Transverse colon (tissue), 3 donors: Measurements from ENCODE around the gene CSNK1G1.

Source experiments
- CTCF ChIP-seq, 5 experiments: fragments of 200-600 bp in 3 of 5; fragments of 450-650 bp in 2 of 5; sonication (generic) in 3 of 5; IDR thresholded peaks; 1 replicate in 2 of 5; 2 replicates in 3 of 5; pipeline ENCODE4 v1.5.1; 2016 to 2017; ENCODE audit warnings: antibody characterized with exemption in 5 of 5, inconsistent platforms in 3 of 5, mild to moderate bottlenecking in 2 of 5, moderate library complexity in 1 of 5
- EP300 ChIP-seq: sonication (generic); formaldehyde crosslinking; IDR thresholded peaks from one replicate; pipeline ENCODE4 v1.6.1; 2017; ENCODE audit warnings: antibody characterized with exemption, low read depth
- POLR2A ChIP-seq: fragments of 450-650 bp; IDR thresholded peaks from one replicate; pipeline ENCODE4 v1.6.1; 2016; ENCODE audit warnings: antibody characterized with exemption, mild to moderate bottlenecking, moderate library complexity

DNA sequence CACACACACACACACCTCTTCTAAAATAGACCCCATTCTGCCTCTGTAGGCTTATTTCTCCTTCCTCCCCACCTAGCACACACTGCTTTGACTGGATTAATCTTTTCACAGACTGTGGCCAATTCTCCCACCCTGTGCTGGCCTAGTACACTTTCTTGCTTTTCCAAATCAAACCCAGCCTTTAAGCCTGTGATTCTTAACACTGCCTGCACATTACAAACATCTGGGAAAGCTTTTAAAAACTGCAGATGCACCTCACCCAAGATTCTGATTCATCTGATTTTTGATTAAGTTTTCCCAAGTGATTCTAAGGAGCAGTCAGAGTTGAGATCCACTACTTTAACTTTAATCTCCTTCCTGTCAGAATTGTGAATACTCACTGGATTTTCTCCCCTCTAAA, 12.8 kb downstream of the CSNK1G1 start:
- TF ChIP-seq EP300 (no peak), CTCF (IDR thresholded peaks at IDR 0.05) (no peak), POLR2A (no peak)
